NOMO-1 (cell line): ENCODE measurements around the gene FUBP1.
A peak's percentile ranks its signal among the peaks of the same experiment; 100 is the strongest.
"Not testable (repeated sequence)": the region's sequence is repeated elsewhere in the genome, so short reads cannot be mapped to it uniquely, and the experiment has no call there.

ENCODE experiments used
- DNase-seq, 2 experiments: peaks; one replicate each; lab custom pipeline; 2025; ENCODE audit not compliant: unreplicated experiment in 2 of 2; lab: John Stamatoyannopoulos, UW

Gene FUBP1, protein sequence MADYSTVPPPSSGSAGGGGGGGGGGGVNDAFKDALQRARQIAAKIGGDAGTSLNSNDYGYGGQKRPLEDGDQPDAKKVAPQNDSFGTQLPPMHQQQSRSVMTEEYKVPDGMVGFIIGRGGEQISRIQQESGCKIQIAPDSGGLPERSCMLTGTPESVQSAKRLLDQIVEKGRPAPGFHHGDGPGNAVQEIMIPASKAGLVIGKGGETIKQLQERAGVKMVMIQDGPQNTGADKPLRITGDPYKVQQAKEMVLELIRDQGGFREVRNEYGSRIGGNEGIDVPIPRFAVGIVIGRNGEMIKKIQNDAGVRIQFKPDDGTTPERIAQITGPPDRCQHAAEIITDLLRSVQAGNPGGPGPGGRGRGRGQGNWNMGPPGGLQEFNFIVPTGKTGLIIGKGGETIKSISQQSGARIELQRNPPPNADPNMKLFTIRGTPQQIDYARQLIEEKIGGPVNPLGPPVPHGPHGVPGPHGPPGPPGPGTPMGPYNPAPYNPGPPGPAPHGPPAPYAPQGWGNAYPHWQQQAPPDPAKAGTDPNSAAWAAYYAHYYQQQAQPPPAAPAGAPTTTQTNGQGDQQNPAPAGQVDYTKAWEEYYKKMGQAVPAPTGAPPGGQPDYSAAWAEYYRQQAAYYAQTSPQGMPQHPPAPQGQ

GRCh38 chr1:77978969-77979876, at the start of gene FUBP1:
FUBP1 (minus strand) TSS chr1:77979072; CDS start chr1:77979004, 68 bp downstream.
- DNase-seq: peak; percentile 97 to 98

DNA sequence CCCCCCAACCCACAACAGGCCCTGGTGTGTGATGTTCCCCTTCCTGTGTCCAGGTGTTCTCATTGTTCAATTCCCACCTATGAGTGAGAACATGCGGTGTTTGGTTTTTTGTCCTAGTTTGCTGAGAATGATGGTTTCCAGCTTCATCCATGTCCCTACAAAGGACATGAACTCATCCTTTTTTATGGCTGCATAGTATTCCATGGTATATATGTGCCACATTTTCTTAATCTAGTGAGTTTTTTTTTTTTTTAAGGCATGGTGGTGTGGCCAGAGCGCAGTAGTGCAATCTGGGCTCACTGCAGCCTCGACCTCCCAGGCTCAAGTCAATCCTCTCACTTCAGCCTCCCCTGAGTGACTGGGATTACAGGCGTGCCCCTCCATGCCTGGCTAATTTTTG, 42.3 kb upstream of the FUBP1 start:
- not testable (repeated sequence) for DNase-seq

DNA sequence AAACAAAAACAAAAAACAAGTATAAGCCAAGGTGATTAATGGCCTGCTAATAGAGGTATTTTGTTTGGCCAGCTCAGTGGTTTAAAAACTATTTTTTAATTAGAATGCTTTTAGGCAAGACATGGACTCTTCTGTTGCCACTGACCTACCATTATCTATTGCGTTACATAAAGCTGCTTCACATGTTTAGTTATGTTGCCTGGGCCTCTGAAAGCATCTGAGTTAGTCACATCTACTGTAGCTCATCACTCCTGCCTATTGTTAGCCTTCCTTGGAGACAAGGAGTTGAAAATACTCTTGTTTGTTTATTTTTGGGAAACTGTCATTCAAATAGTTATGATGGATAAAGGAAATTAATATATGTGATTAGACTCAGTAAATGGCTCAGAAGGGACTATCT, 40.2 kb upstream of the FUBP1 start:
- DNase-seq: no peak

- DNase-seq: no peak
Observed at GRCh38 chr1:78015148-78015547, 36.3 kb upstream of the FUBP1 start.

GRCh38 chr1:78011050-78011449, 32.2 kb upstream of the FUBP1 start:
- DNase-seq: no peak

- no peak for DNase-seq
Observed at GRCh38 chr1:78009836-78010235, 31.0 kb upstream of the FUBP1 start.

- no peak for DNase-seq
Observed at GRCh38 chr1:78009276-78009675, 30.4 kb upstream of the FUBP1 start.

DNA sequence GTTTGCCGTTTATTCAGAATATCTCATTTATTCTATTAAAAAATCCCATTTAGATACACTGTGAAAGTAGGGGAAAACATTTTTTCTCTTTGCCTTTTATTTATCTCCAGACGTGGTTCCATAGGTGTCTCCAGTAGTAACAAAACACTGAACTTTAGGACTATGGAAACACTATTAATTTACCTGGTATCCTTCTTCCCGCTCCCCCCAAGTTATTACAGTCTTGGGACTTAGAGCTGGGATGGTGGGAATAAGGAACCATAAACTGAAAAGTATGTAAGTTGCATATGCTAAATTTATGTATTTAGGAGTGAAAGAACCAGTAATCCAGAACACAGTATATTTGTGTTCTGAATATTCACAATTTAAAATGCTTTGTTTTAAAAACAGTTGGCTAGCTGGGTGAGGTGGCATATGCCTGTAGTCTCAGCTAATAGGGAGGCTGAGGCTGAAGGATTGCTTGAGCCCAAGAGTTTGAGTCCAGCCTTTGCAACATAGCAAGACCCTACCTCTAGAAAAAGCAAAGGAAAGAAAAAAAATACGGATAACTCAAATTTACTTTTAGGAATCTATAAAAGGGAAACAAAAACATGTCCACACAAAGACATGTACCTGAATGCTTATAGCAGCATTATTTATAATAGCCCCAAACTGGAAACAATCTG, 28.9 kb upstream of the FUBP1 start:
- DNase-seq: no peak

- DNase-seq: no peak
Observed at GRCh38 chr1:78006521-78006920, 27.6 kb upstream of the FUBP1 start.

DNA sequence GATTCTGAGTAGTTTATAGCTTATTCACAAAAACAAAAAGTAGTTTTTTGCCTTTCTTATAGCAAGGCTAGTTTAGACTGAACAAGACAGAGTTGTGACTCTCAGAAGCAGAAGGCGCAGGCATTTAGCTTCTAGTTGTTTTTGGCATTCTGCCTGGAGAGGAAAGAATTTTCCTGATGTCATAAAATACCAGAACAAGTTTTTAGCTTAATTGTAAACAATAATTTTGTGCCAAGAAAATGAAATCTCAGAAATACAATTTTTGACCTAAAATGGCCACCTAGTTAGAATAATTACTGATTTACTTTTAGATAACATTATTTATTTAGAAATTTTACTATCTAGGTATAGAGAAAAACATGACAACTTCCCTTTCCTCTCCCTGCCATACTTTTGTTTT, 26.9 kb upstream of the FUBP1 start:
- no peak for DNase-seq

DNA sequence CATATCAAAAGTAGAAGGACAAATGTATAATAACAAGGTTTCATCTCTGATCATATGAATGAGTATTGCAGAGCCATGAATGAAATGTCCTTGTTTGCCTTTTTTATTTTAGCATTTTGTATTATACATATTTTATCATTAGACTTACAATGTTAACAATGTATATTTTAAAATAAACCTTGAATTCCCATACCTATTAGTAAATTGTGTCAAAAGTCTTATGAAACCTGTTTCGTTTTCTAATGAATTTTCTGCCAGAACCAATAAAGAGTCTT, 26.5 kb upstream of the FUBP1 start:
- DNase-seq: no peak

DNA sequence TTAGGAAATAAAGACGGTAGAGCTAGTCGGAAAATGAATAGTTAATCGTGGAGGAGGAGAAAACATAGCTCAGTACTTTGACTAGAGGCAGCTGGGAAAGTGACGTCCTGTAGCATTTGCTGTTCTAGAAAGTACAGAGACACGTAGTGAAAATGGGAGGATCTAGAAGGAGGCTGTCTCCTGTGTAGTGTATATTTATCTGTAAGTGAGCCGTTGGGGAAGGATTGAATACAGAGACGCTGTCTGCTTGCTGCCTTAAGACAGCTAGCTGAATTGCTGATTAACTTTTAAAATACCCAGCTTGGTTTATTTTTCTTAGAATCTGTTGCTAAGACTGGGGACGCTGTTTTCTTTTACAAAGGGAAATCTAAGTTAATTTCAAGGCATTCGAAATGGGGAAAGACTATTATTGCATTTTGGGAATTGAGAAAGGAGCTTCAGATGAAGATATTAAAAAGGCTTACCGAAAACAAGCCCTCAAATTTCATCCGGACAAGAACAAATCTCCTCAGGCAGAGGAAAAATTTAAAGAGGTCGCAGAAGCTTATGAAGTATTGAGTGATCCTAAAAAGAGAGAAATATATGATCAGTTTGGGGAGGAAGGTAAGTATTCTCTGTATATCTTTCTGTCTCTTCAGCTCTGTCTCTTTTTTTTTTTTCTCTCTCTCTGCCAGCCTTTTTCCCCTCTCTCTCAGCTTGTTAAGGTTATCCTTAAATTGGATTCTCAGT, 26.0 kb upstream of the FUBP1 start, which contains the start of gene DNAJB4:
Gene DNAJB4 (plus strand): TSS at position 221 of the 729 bp plus-strand sequence. CDS start 172 bp downstream, at position 393.
- DNase-seq: peak; percentile 70 to 98

GRCh38 chr1:78003882-78004718, 25.2 kb upstream of the FUBP1 start:
- DNase-seq: peak; percentile 34 to 76

- DNase-seq: peak in 1 of 2 experiments; percentile 21
Observed at GRCh38 chr1:78003070-78003746, 24.3 kb upstream of the FUBP1 start.

DNA sequence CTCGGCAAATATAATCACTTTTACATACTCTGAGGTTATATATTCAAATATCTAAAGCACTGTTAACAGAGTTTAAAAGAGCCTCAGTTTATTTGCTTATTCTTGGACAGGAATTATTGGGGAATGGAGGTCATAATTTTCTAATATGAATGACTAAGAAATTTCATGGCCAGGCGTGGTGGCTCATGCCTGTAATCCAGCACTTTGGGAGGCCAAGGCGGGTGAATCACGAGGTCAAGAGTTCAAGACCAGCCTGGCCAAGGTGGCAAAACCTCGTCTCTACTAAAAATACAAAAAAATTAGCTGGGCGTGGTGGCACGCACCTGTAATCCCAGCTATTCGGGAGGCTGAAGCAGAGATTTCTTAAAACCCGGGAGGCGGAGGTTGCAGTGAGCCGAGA, 21.7 kb upstream of the FUBP1 start:
- DNase-seq: not testable (repeated sequence)

DNA sequence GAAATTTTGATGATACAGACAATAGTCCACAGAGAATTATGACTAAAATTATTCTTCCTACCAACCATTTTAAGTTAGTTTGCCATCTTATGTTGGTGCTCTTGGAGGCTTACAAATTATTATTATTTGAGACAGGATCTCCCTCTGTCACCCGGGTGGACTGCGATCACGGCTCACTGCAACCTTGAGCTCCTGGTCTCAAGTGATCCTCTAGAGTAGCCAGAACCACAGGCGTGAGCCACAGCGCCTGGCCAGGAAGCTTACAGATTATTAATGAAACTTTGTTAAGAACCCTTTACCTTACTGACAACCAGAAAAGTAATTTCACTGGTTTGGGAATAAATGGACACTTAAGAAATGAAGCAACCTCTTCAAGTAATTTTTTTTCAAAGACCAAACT, 17.9 kb upstream of the FUBP1 start:
- no peak for DNase-seq

DNA sequence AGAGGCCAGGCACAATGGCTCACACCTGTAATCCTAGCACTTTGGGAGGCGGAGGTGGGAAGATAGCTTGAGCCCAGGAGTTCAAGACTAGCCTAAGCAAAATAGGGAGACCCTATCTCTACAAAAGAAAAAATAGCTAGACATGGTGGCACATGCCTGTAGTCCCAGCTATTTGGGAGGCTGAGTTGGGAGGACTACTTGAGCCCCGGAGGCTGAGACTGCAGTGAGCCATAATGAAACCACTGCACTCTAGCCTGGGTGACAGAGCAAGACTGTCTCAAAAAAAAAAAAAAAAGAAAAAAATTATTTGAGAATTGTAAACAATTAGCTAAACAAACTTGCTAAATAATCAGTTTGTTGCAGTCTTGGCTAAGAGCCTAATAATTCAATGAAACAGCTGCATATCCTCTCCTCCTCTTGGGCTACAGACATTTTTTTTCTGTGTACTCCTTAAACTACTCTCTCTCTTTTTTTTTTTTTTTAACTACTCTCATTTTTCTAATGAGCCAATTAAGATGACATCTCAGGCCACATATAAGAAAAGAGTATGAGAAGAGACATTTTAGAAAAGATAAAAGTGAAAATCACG, 15.3 kb upstream of the FUBP1 start:
- no peak for DNase-seq

- no peak for DNase-seq
Observed at GRCh38 chr1:77991638-77992037, 12.8 kb upstream of the FUBP1 start.
